Pancreas (tissue), 10 donors: ENCODE results near the gene PTH1R. TPM values are rescaled to one million over a fixed set of nuclear protein-coding genes. Genes with fewer than 3 reads are reported as not detected.

ENCODE experiments used
- ATAC-seq, 4 donors: fragments of 200-7000 bp; cut with Tn5 transposase; one replicate each; pipeline versions ENCODE4 v1.8.0 to v1.9.1; 2020; ENCODE audit warnings: mild to moderate bottlenecking in 4 of 4, moderate library complexity in 4 of 4
- DNase-seq, 6 donors: peaks; one replicate each; pipeline ENCODE4 v3.0.0-alpha.2; 2020
- FAIRE-seq: peaks from 2 replicates; lab custom pipeline; 2012; peaks lifted over from hg19 to GRCh38; lab: Jason Lieb, UNC
- H3K27ac ChIP-seq, 4 donors: fragments of 200-600 bp; sonication (generic); 1 replicate in 3 of 4; 2 replicates in 1 of 4; pipeline versions ENCODE4 v1.5.0 to v1.8.0; 2020
- H3K27me3 ChIP-seq, 4 donors: fragments of 200-600 bp; one replicate each; pipeline ENCODE4 v1.8.0; 2021
- H3K36me3 ChIP-seq, 3 donors: fragments of 200-600 bp; sonication (generic) in 1 of 3; one replicate each; pipeline versions ENCODE4 v1.5.0 to v1.8.0; 2020 to 2021
- H3K4me1 ChIP-seq, 3 donors: fragments of 200-600 bp; one replicate each; pipeline ENCODE4 v1.8.0; 2021
- H3K4me3 ChIP-seq, 4 donors: fragments of 200-600 bp; sonication (generic) in 2 of 4; one replicate each; pipeline versions ENCODE4 v1.5.0 to v1.8.0; 2020 to 2021
- H3K9me3 ChIP-seq, 4 donors: fragments of 200-600 bp; one replicate each; pipeline ENCODE4 v1.8.0; 2021
- CTCF ChIP-seq, 4 donors: fragments of 200-600 bp; sonication (generic) in 3 of 4; IDR thresholded peaks; one replicate each; pipeline versions ENCODE4 v1.5.0 to v1.8.0; 2021; ENCODE audit warnings: antibody characterized with exemption in 4 of 4
- WGBS, 2 donors: extraction: QIAGEN DNeasy Blood & Tissue Kit; methylation state at CpG; one replicate each; pipeline ENCODE4 v1.1.7; 2013; 5-methylcytosine and 5-hydroxymethylcytosine counted together
- intact Hi-C, 3 donors: fragments of 100-400 bp; cut with DNase I; formaldehyde crosslinking; loops; one replicate each; pipeline versions ENCODE4 v1.11.1 to v1.14.2; 2022
- polyA plus RNA-seq, 2 donors: library from polyadenylated mRNA; stranded (reverse); fragments of 200-250 nt; gene quantifications; one replicate each; pipeline ENCODE4 v1.2.3, GENCODE V29; 2013
- total RNA-seq, 6 donors: library from RNA; stranded (reverse); fragmentation: NEBNext Ultra II Directional in 4 of 6; extraction: Animal tissue kit (Norgen Biotek cat#: 25700) in 4 of 6; gene quantifications; one replicate each; pipeline versions ENCODE4 v1.2.1 to v1.2.4, GENCODE V29; 2021 to 2023
- donor health status: healthy with polysubstance abuse.
- donor health status: DM: no; HTN: no; CAD: no; lungs with moderate emphysema.
- donor health status: DM: no; HTN: no; CAD: no.
- donor health status: control.
- donor health status: control.
- donor health status: Bipolar disorder and iron deficiency.
- donor health status: DM: yes; HTN: yes; CAD: no.
- donor health status: DM: no; HTN: no; CAD: no.
- donor health status: DM: no; HTN: no; CAD: no.
- donor health status: DM: yes; HTN: yes; CAD: no.

The PTH1R gene
- total and polyA plus RNA-seq, 8 donors, result 0.49 to 34.8 (median 2.0) TPM

GRCh38 chr3:46864061-46864881 is 13.2 kb upstream of the PTH1R start:
- Histone ChIP-seq H3K36me3 (no peaks in the 10 kb centered on the region), H3K9me3 (no peaks in the 10 kb centered on the region), H3K4me3 (no peak overlapping the region), H3K27me3 (no peaks in the 10 kb centered on the region), H3K27ac (no peak overlapping the region), H3K4me1 (peaks cover 0 to 2% (median 0%) of the 10 kb centered on the region in 3 donors)
- WGBS, 2 donors, result 70 to 80% methylated on average over 10 of the region's 10 CpGs
- FAIRE-seq (no peak), DNase-seq (peak in 3 of 6 donors; percentile 8 to 47 (median 39)), ATAC-seq (no peak)
- no peak for TF ChIP-seq CTCF (IDR thresholded peaks at IDR 0.05)
- intact Hi-C loops, result no loop called here

- DNase-seq (peak in 2 of 6 donors; percentile 14 to 34), FAIRE-seq (no peak), ATAC-seq (no peak)
- no peak overlapping the region for H3K4me3 ChIP-seq
- H3K36me3 ChIP-seq, result no peaks in the 10 kb centered on the region
- no peaks in the 10 kb centered on the region for H3K27me3 ChIP-seq
- peaks cover 0 to 2% (median 0%) of the 10 kb centered on the region in 3 donors for H3K4me1 ChIP-seq
- H3K9me3 ChIP-seq, result no peaks in the 10 kb centered on the region
- H3K27ac ChIP-seq, result no peak overlapping the region
- no peak for TF ChIP-seq CTCF (IDR thresholded peaks at IDR 0.05)
- intact Hi-C loops, result no loop called here
- WGBS, 2 donors, result 58 to 64% methylated on average over 12 of the region's 12 CpGs
Observed at GRCh38 chr3:46865031-46865507, 12.5 kb upstream of the PTH1R start.

GRCh38 chr3:46865546-46865945 is 12.0 kb upstream of the PTH1R start:
- Histone ChIP-seq H3K36me3 (no peaks in the 10 kb centered on the region), H3K9me3 (no peaks in the 10 kb centered on the region), H3K27ac (no peak overlapping the region), H3K4me1 (peaks cover 0 to 2% (median 0%) of the 10 kb centered on the region in 3 donors), H3K4me3 (no peak overlapping the region), H3K27me3 (no peaks in the 10 kb centered on the region)
- TF ChIP-seq CTCF (IDR thresholded peaks at IDR 0.05), result no peak
- intact Hi-C loops, result no loop called here
- 54 to 64% methylated on average over 2 of the region's 2 CpGs for WGBS, 2 donors
- no peak for ATAC-seq
- FAIRE-seq, result no peak
- DNase-seq, result peak in 2 of 6 donors; percentile 11 to 34

GRCh38 chr3:46866032-46866595 is 11.4 kb upstream of the PTH1R start:
- Histone ChIP-seq H3K36me3 (no peaks in the 10 kb centered on the region), H3K27me3 (no peaks in the 10 kb centered on the region), H3K4me3 (no peak overlapping the region), H3K4me1 (peaks cover 0 to 2% (median 0%) of the 10 kb centered on the region in 3 donors), H3K27ac (no peak overlapping the region), H3K9me3 (no peaks in the 10 kb centered on the region)
- ATAC-seq (no peak), DNase-seq (peak in 2 of 6 donors; percentile 17 to 38), FAIRE-seq (no peak)
- WGBS, 2 donors, result 71 to 74% methylated on average over 10 to 11 of the region's 11 CpGs
- TF ChIP-seq CTCF (IDR thresholded peaks at IDR 0.05), result no peak
- intact Hi-C loops, result no loop called here
